OCI-LY1 (cell line): Measurements from ENCODE around the gene CDKAL1.
"Not testable (repeated sequence)": the region's sequence is repeated elsewhere in the genome, so short reads cannot be mapped to it uniquely, and the experiment has no call there.

ENCODE experiments used
- H2AFZ ChIP-seq: fragments of 200-600 bp; sonication (generic), shearing (Covaris generic); 2 replicates; pipeline ENCODE4 v1.6.0; 2014; ENCODE audit warnings: antibody characterized with exemption, mild to moderate bottlenecking, low read length
- H3F3A ChIP-seq: fragments of 200-600 bp; sonication (generic), shearing (Covaris generic); 2 replicates; pipeline ENCODE4 v1.6.0; 2014; ENCODE audit warnings: mild to moderate bottlenecking, antibody characterized with exemption, low read length, moderate library complexity; ENCODE audit not compliant: insufficient read depth
- H3K27ac ChIP-seq: fragments of 200-600 bp; sonication (generic); 2 replicates; pipeline ENCODE4 v1.5.1; 2014; ENCODE audit warnings: low read length, mixed run types, mild to moderate bottlenecking, low read depth; ENCODE audit not compliant: poor library complexity, severe bottlenecking
- H3K27me3 ChIP-seq: fragments of 200-600 bp; sonication (generic); 2 replicates; pipeline ENCODE4 v1.6.0; 2014; ENCODE audit warnings: antibody characterized with exemption, mild to moderate bottlenecking, low read length, moderate library complexity; ENCODE audit not compliant: insufficient read depth
- H3K36me3 ChIP-seq: fragments of 200-600 bp; sonication (generic); 2 replicates; pipeline ENCODE4 v1.6.1; 2014; ENCODE audit warnings: mild to moderate bottlenecking, antibody characterized with exemption, low read length, moderate library complexity, mixed read lengths; ENCODE audit not compliant: insufficient read depth
- H3K4me1 ChIP-seq: fragments of 200-600 bp; sonication (generic); 2 replicates; pipeline ENCODE4 v1.5.1; 2014; ENCODE audit warnings: mild to moderate bottlenecking, low read length, moderate library complexity; ENCODE audit not compliant: insufficient read depth, severe bottlenecking
- H3K4me2 ChIP-seq: fragments of 200-600 bp; sonication (generic), shearing (Covaris generic); 2 replicates; pipeline ENCODE4 v1.6.1; 2014; ENCODE audit warnings: low read length
- H3K4me3 ChIP-seq: fragments of 200-600 bp; sonication (generic); 2 replicates; pipeline ENCODE4 v1.5.1; 2014; ENCODE audit warnings: low read length, low read depth, mild to moderate bottlenecking, mixed read lengths; ENCODE audit not compliant: poor library complexity, severe bottlenecking
- H3K79me2 ChIP-seq: fragments of 200-600 bp; shearing (Covaris generic); 2 replicates; pipeline ENCODE4 v1.6.1; 2016; ENCODE audit warnings: mixed run types, low read length, mixed read lengths; ENCODE audit not compliant: insufficient read depth
- H3K9ac ChIP-seq: fragments of 200-600 bp; sonication (generic), shearing (Covaris generic); 2 replicates; pipeline ENCODE4 v1.6.1; 2014; ENCODE audit warnings: mild to moderate bottlenecking, low read length, mixed read lengths
- H3K9me2 ChIP-seq: fragments of 200-600 bp; sonication (generic), shearing (Covaris generic); 2 replicates; pipeline ENCODE4 v1.6.1; 2014; ENCODE audit warnings: low read depth, mild to moderate bottlenecking, low read length, mixed read lengths
- H3K9me3 ChIP-seq: fragments of 200-600 bp; shearing (Covaris generic); 2 replicates; pipeline ENCODE4 v1.6.1; 2014; ENCODE audit warnings: low read length, mixed read lengths
- H4K20me1 ChIP-seq: fragments of 200-600 bp; sonication (generic), shearing (Covaris generic); 2 replicates; pipeline ENCODE4 v1.6.0; 2016; ENCODE audit warnings: mild to moderate bottlenecking, low read length; ENCODE audit not compliant: insufficient read depth
- EZH2 ChIP-seq: fragments of 200-600 bp; sonication (generic), shearing (Covaris generic); IDR thresholded peaks from 2 replicates; pipeline ENCODE4 v1.8.0; 2017; ENCODE audit warnings: borderline replicate concordance, mixed run types, mild to moderate bottlenecking, antibody characterized with exemption, low read length, moderate library complexity, mixed read lengths
- TF ChIP-seq, protein P1 (sequence below): fragments of 200-600 bp; sonication (generic), shearing (Covaris generic); IDR thresholded peaks from 2 replicates; pipeline ENCODE4 v1.5.1; 2017; ENCODE audit warnings: mild to moderate bottlenecking, antibody characterized with exemption, low read length, moderate library complexity, mixed read lengths

CDKAL1 gene

DNA sequence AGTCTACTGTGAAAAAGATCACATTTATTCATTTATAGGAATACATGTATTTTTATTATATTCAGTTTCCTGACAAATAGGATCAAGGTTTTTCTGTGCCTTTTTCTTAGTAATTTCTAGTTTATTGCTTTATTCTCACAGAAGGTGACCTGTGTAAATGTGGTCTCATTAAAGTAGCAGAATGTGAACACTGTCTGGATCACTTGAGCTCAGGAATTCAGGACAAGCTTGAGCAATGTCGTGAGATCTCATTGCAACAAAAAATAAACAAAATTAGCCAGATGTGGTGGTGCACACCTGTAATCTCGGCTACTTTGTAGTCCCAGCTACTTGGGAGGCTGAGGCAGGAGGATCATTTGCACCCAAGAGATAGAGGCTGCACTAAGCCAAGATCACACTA is 516.7 kb downstream of the CDKAL1 start:
- H3K79me2 ChIP-seq, result no peaks in the 10 kb centered on the region
- H3K4me3 ChIP-seq, result no peak overlapping the region
- H3K27ac ChIP-seq, result no peak overlapping the region
- H2AFZ ChIP-seq, result no peak overlapping the region
- no peaks in the 10 kb centered on the region for H3F3A ChIP-seq
- TF ChIP-seq, protein P1, sequence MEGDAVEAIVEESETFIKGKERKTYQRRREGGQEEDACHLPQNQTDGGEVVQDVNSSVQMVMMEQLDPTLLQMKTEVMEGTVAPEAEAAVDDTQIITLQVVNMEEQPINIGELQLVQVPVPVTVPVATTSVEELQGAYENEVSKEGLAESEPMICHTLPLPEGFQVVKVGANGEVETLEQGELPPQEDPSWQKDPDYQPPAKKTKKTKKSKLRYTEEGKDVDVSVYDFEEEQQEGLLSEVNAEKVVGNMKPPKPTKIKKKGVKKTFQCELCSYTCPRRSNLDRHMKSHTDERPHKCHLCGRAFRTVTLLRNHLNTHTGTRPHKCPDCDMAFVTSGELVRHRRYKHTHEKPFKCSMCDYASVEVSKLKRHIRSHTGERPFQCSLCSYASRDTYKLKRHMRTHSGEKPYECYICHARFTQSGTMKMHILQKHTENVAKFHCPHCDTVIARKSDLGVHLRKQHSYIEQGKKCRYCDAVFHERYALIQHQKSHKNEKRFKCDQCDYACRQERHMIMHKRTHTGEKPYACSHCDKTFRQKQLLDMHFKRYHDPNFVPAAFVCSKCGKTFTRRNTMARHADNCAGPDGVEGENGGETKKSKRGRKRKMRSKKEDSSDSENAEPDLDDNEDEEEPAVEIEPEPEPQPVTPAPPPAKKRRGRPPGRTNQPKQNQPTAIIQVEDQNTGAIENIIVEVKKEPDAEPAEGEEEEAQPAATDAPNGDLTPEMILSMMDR, result no peak
- TF ChIP-seq EZH2, result no peak
- no peak overlapping the region for H3K4me2 ChIP-seq
- H3K9ac ChIP-seq, result no peak overlapping the region
- peaks cover 11% of the 10 kb centered on the region for H3K4me1 ChIP-seq
- H3K9me3 ChIP-seq, result no peaks in the 10 kb centered on the region
- H3K36me3 ChIP-seq, result no peaks in the 10 kb centered on the region
- H3K9me2 ChIP-seq, result no peaks in the 10 kb centered on the region
- no peaks in the 10 kb centered on the region for H4K20me1 ChIP-seq
- no peaks in the 10 kb centered on the region for H3K27me3 ChIP-seq

GRCh38 chr6:21051777-21052176 is 517.5 kb downstream of the CDKAL1 start:
- no peak overlapping the region for H3K9ac ChIP-seq
- TF ChIP-seq EZH2, result no peak
- TF ChIP-seq, protein P1, result no peak
- H3K9me2 ChIP-seq, result no peaks in the 10 kb centered on the region
- no peak overlapping the region for H3K4me3 ChIP-seq
- H4K20me1 ChIP-seq, result no peaks in the 10 kb centered on the region
- H3F3A ChIP-seq, result no peaks in the 10 kb centered on the region
- no peaks in the 10 kb centered on the region for H3K36me3 ChIP-seq
- H3K79me2 ChIP-seq, result no peaks in the 10 kb centered on the region
- H3K27ac ChIP-seq, result no peak overlapping the region
- peaks cover 3% of the 10 kb centered on the region for H3K4me1 ChIP-seq
- no peak overlapping the region for H3K4me2 ChIP-seq
- H3K27me3 ChIP-seq, result no peaks in the 10 kb centered on the region
- H3K9me3 ChIP-seq, result no peaks in the 10 kb centered on the region
- H2AFZ ChIP-seq, result no peak overlapping the region

DNA sequence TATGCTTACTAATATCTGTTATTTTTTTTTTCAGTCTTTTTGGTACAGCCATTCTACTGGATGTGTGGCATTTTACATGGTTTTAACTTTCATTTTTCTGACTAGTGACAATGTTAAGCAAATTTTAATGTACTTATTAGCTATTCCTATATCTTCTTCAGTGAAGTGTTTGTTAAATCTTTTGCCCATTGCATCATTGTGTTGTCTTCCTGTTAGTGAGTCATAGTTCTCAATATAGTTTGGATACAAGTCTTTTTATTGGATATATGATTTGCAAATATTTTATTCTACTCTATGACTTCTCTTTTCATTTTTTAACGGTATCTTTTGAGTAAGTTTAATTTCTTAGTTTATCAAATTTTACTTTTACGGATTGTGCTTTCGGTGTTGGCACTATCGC is 519.4 kb downstream of the CDKAL1 start:
- Histone ChIP-seq H3K9me3 (no peaks in the 10 kb centered on the region), H3K4me3 (no peak overlapping the region), H3K79me2 (no peaks in the 10 kb centered on the region), H3K27me3 (no peaks in the 10 kb centered on the region), H3K4me2 (no peak overlapping the region), H4K20me1 (no peaks in the 10 kb centered on the region), H3K36me3 (no peaks in the 10 kb centered on the region), H3K9me2 (no peaks in the 10 kb centered on the region), H2AFZ (no peak overlapping the region), H3K4me1 (no peaks in the 10 kb centered on the region), H3F3A (no peaks in the 10 kb centered on the region), H3K27ac (no peak overlapping the region), H3K9ac (no peak overlapping the region)
- TF ChIP-seq, protein P1, result no peak
- TF ChIP-seq EZH2, result no peak

GRCh38 chr6:21055480-21055879 is 521.2 kb downstream of the CDKAL1 start:
- not testable (repeated sequence) for H3K9me2 ChIP-seq, H3K4me1 ChIP-seq, H3K4me2 ChIP-seq

More at GRCh38 chr6:21055480-21055879, 521.2 kb downstream of the CDKAL1 start:
- H2AFZ ChIP-seq, H3K27me3 ChIP-seq, H3K9me3 ChIP-seq, H4K20me1 ChIP-seq, H3K4me3 ChIP-seq, H3K27ac ChIP-seq, H3K79me2 ChIP-seq, H3F3A ChIP-seq, H3K9ac ChIP-seq, H3K36me3 ChIP-seq: not testable (repeated sequence)
